Muscle layer of colon (tissue), 2 donors: Measurements from ENCODE around the gene CKM.
"Not testable (repeated sequence)": the region's sequence is repeated elsewhere in the genome, so short reads cannot be mapped to it uniquely, and the experiment has no call there.

Experiments
- H3K27ac ChIP-seq: one replicate; pipeline ENCODE4 v1.7.0; 2013; ENCODE audit warnings: low read depth, mild to moderate bottlenecking, low read length, moderate library complexity
- H3K27me3 ChIP-seq, 2 donors: one replicate each; pipeline ENCODE4 v1.7.0; 2013; ENCODE audit warnings: low read length in 2 of 2, mild to moderate bottlenecking in 2 of 2; ENCODE audit not compliant: insufficient read depth in 2 of 2, control insufficient read depth in 1 of 2
- H3K36me3 ChIP-seq: one replicate; pipeline ENCODE4 v1.7.0; 2013; ENCODE audit warnings: mild to moderate bottlenecking, low read length; ENCODE audit not compliant: insufficient read depth
- H3K4me1 ChIP-seq: one replicate; pipeline ENCODE4 v1.7.0; 2013; ENCODE audit warnings: mild to moderate bottlenecking, low read length; ENCODE audit not compliant: insufficient read depth
- H3K4me3 ChIP-seq, 2 donors: one replicate each; pipeline ENCODE4 v1.7.0; 2013; ENCODE audit warnings: low read length in 2 of 2, low read depth in 1 of 2, mild to moderate bottlenecking in 1 of 2, moderate library complexity in 1 of 2
- H3K9ac ChIP-seq: one replicate; pipeline ENCODE4 v1.7.0; 2013; ENCODE audit warnings: low read length
- H3K9me3 ChIP-seq: one replicate; pipeline ENCODE4 v1.7.0; 2013; ENCODE audit warnings: mild to moderate bottlenecking, low read length
- donor health status: abdominal sarcoma.
- donor health status: Adenocarcinoma of cecum.

The CKM gene

GRCh38 chr19:45333609-45334303 lies 11.1 kb upstream of the CKM start:
- H3K4me3 ChIP-seq = no peak overlapping the region
- H3K27me3 ChIP-seq = no peaks in the 10 kb centered on the region
- no peaks in the 10 kb centered on the region for H3K4me1 ChIP-seq
- no peaks in the 10 kb centered on the region for H3K9me3 ChIP-seq
- no peak overlapping the region for H3K9ac ChIP-seq
- H3K36me3 ChIP-seq = no peaks in the 10 kb centered on the region
- H3K27ac ChIP-seq = no peak overlapping the region

- no peaks in the 10 kb centered on the region for H3K4me1 ChIP-seq
- H3K9me3 ChIP-seq = no peaks in the 10 kb centered on the region
- no peak overlapping the region for H3K4me3 ChIP-seq
- no peak overlapping the region for H3K9ac ChIP-seq
- H3K27ac ChIP-seq = no peak overlapping the region
- no peaks in the 10 kb centered on the region for H3K36me3 ChIP-seq
- H3K27me3 ChIP-seq = no peaks in the 10 kb centered on the region
Measured at GRCh38 chr19:45331411-45331810, 8.7 kb upstream of the CKM start.

- Histone ChIP-seq H3K27me3 (peaks cover 0 to 14% of the 10 kb centered on the region in 2 donors), H3K27ac (no peak overlapping the region), H3K4me3 (no peak overlapping the region), H3K4me1 (peaks cover 11% of the 10 kb centered on the region), H3K9me3 (no peaks in the 10 kb centered on the region), H3K36me3 (no peaks in the 10 kb centered on the region), H3K9ac (no peak overlapping the region)
Measured at GRCh38 chr19:45327404-45328143, 4.9 kb upstream of the CKM start.

GRCh38 chr19:45324349-45324907 lies 1.8 kb upstream of the CKM start:
- Histone ChIP-seq H3K27me3 (peaks cover 0 to 15% of the 10 kb centered on the region in 2 donors), H3K36me3 (no peaks in the 10 kb centered on the region), H3K4me1 (peaks cover 11% of the 10 kb centered on the region), H3K27ac (peak overlapping the region; percentile 82), H3K9me3 (no peaks in the 10 kb centered on the region), H3K4me3 (peak overlapping the region; percentile 48 to 55), H3K9ac (peak overlapping the region; percentile 46)

GRCh38 chr19:45323671-45324081 lies 1.0 kb upstream of the CKM start:
- Histone ChIP-seq H3K9ac (peak overlapping the region; percentile 46), H3K27me3 (peaks cover 0 to 15% of the 10 kb centered on the region in 2 donors), H3K27ac (peak overlapping the region; percentile 82), H3K4me1 (peaks cover 11% of the 10 kb centered on the region), H3K4me3 (peak overlapping the region; percentile 48 to 55), H3K36me3 (no peaks in the 10 kb centered on the region), H3K9me3 (no peaks in the 10 kb centered on the region)

GRCh38 chr19:45322311-45322710 lies 364 bp downstream of the CKM start:
- Histone ChIP-seq H3K9ac (no peak overlapping the region), H3K27me3 (peaks cover 0 to 15% of the 10 kb centered on the region in 2 donors), H3K36me3 (no peaks in the 10 kb centered on the region), H3K4me3 (no peak overlapping the region), H3K4me1 (peaks cover 11% of the 10 kb centered on the region), H3K27ac (no peak overlapping the region), H3K9me3 (no peaks in the 10 kb centered on the region)

GRCh38 chr19:45321848-45322247 lies 827 bp downstream of the CKM start:
- H3K9me3 ChIP-seq = no peaks in the 10 kb centered on the region
- H3K27me3 ChIP-seq = peaks cover 0 to 15% of the 10 kb centered on the region in 2 donors
- no peaks in the 10 kb centered on the region for H3K36me3 ChIP-seq
- H3K4me3 ChIP-seq = no peak overlapping the region
- no peak overlapping the region for H3K9ac ChIP-seq
- H3K27ac ChIP-seq = no peak overlapping the region
- peaks cover 11% of the 10 kb centered on the region for H3K4me1 ChIP-seq

- H3K4me1 ChIP-seq = peaks cover 11% of the 10 kb centered on the region
- peaks cover 0 to 15% of the 10 kb centered on the region in 2 donors for H3K27me3 ChIP-seq
Measured at GRCh38 chr19:45320997-45321775, 1.5 kb downstream of the CKM start.

GRCh38 chr19:45315304-45315703 lies 7.4 kb downstream of the CKM start:
- H3K9me3 ChIP-seq = no peaks in the 10 kb centered on the region
- no peak overlapping the region for H3K9ac ChIP-seq
- no peaks in the 10 kb centered on the region for H3K27me3 ChIP-seq
- H3K27ac ChIP-seq = no peak overlapping the region
- no peak overlapping the region for H3K4me3 ChIP-seq
- H3K4me1 ChIP-seq = no peaks in the 10 kb centered on the region
- H3K36me3 ChIP-seq = no peaks in the 10 kb centered on the region

More at GRCh38 chr19:45320997-45321775, 1.5 kb downstream of the CKM start:
- Histone ChIP-seq H3K27ac (no peak overlapping the region), H3K9me3 (no peaks in the 10 kb centered on the region), H3K36me3 (no peaks in the 10 kb centered on the region), H3K4me3 (no peak overlapping the region), H3K9ac (no peak overlapping the region)

- Histone ChIP-seq H3K9me3 (no peaks in the 10 kb centered on the region), H3K27ac (no peak overlapping the region), H3K9ac (no peak overlapping the region), H3K27me3 (no peaks in the 10 kb centered on the region), H3K4me3 (no peak overlapping the region), H3K4me1 (no peaks in the 10 kb centered on the region), H3K36me3 (no peaks in the 10 kb centered on the region)
Measured at GRCh38 chr19:45314708-45315245, 7.9 kb downstream of the CKM start.

- H3K9me3 ChIP-seq, H3K4me1 ChIP-seq, H3K27me3 ChIP-seq, H3K27ac ChIP-seq, H3K4me3 ChIP-seq, H3K9ac ChIP-seq, H3K36me3 ChIP-seq: not testable (repeated sequence)
Measured at GRCh38 chr19:45312285-45312684, 10.4 kb downstream of the CKM start.
